ENCODE data around the gene KRTAP10-3. TPM values are rescaled to one million over a fixed set of nuclear protein-coding genes. Genes with fewer than 3 reads are reported as not detected.
A peak's percentile ranks its signal among the peaks of the same experiment; 100 is the strongest.
"Not testable (repeated sequence)": the region's sequence is repeated elsewhere in the genome, so short reads cannot be mapped to it uniquely, and the experiment has no call there.

Gene KRTAP10-3
- total RNA-seq, 2 experiments from 2014 or later: not detected

- H3K27ac Mint-ChIP-seq: no peak overlapping the region
- H3K9me3 Mint-ChIP-seq (ENCODE audit: insufficient read depth): peaks cover 20% of the 10 kb centered on the region
- ChIA-PET CTCF (interaction anchor here (0.9 kb wide), 1 partner anchor 219 kb away, joined by 3 read pairs; no protein-coding TSS in a partner anchor), POLR2A (no interaction called here)
- peaks cover 2% of the 10 kb centered on the region for H3K36me3 Mint-ChIP-seq (ENCODE audit: low read depth)
- no peaks in the 10 kb centered on the region for H3K4me1 Mint-ChIP-seq (ENCODE audit: low read depth)
- H3K27me3 Mint-ChIP-seq (ENCODE audit: low read depth): peaks cover 2% of the 10 kb centered on the region
- no peak for DNase-seq
- no peak overlapping the region for H3K4me3 Mint-ChIP-seq
- no peak for ATAC-seq
Observed at GRCh38 chr21:44574457-44575306, 16.1 kb upstream of the KRTAP10-3 start.

- H3K4me3 Mint-ChIP-seq; POLR2A ChIA-PET; ATAC-seq; H3K27ac Mint-ChIP-seq; H3K36me3 Mint-ChIP-seq (ENCODE audit: low read depth); H3K4me1 Mint-ChIP-seq (ENCODE audit: low read depth); H3K27me3 Mint-ChIP-seq (ENCODE audit: low read depth): not testable (repeated sequence)
- CTCF ChIA-PET: interaction anchor here (0.9 kb wide), 1 partner anchor 219 kb away, joined by 3 read pairs; no protein-coding TSS in a partner anchor
- H3K9me3 Mint-ChIP-seq (ENCODE audit: insufficient read depth): peaks cover 20% of the 10 kb centered on the region
- DNase-seq: peak; percentile 6
Observed at GRCh38 chr21:44573630-44574456, 15.2 kb upstream of the KRTAP10-3 start, which contains the start of gene KRTAP10-4. Gene KRTAP10-4 (plus strand): TSS chr21:44573729. CDS start chr21:44573759, 30 bp downstream.

GRCh38 chr21:44572959-44573583 lies 14.5 kb upstream of the KRTAP10-3 start:
- no peak for ATAC-seq
- H3K27ac Mint-ChIP-seq: no peak overlapping the region
- H3K27me3 Mint-ChIP-seq (ENCODE audit: low read depth): peaks cover 2% of the 10 kb centered on the region
- no peaks in the 10 kb centered on the region for H3K36me3 Mint-ChIP-seq (ENCODE audit: low read depth)
- peaks cover 16% of the 10 kb centered on the region for H3K9me3 Mint-ChIP-seq (ENCODE audit: insufficient read depth)
- CTCF ChIA-PET: no interaction called here
- no peaks in the 10 kb centered on the region for H3K4me1 Mint-ChIP-seq (ENCODE audit: low read depth)
- POLR2A ChIA-PET: no interaction called here
- no peak overlapping the region for H3K4me3 Mint-ChIP-seq
- DNase-seq: peak; percentile 17

GRCh38 chr21:44571844-44572782 lies 13.5 kb upstream of the KRTAP10-3 start:
- Mint-ChIP-seq H3K36me3 (ENCODE audit: low read depth) (no peaks in the 10 kb centered on the region), H3K4me3 (no peak overlapping the region), H3K27ac (no peak overlapping the region), H3K4me1 (ENCODE audit: low read depth) (no peaks in the 10 kb centered on the region), H3K27me3 (ENCODE audit: low read depth) (peaks cover 2% of the 10 kb centered on the region), H3K9me3 (ENCODE audit: insufficient read depth) (peaks cover 10% of the 10 kb centered on the region)
- DNase-seq (peak; percentile 17), ATAC-seq (no peak)
- POLR2A ChIA-PET: no interaction called here
- CTCF ChIA-PET: no interaction called here

GRCh38 chr21:44571296-44571695 lies 12.7 kb upstream of the KRTAP10-3 start:
- Mint-ChIP-seq H3K4me1 (ENCODE audit: low read depth) (no peaks in the 10 kb centered on the region), H3K4me3 (no peak overlapping the region), H3K9me3 (ENCODE audit: insufficient read depth) (peaks cover 4% of the 10 kb centered on the region), H3K27me3 (ENCODE audit: low read depth) (peaks cover 2% of the 10 kb centered on the region), H3K27ac (no peak overlapping the region), H3K36me3 (ENCODE audit: low read depth) (no peaks in the 10 kb centered on the region)
- ATAC-seq (no peak), DNase-seq (peak; percentile 9)
- ChIA-PET CTCF (no interaction called here), POLR2A (no interaction called here)

- ChIA-PET CTCF (no interaction called here), POLR2A (no interaction called here)
- H3K4me1 Mint-ChIP-seq (ENCODE audit: low read depth): peaks cover 5% of the 10 kb centered on the region
- no peaks in the 10 kb centered on the region for H3K36me3 Mint-ChIP-seq (ENCODE audit: low read depth)
- ATAC-seq: no peak
- H3K27me3 Mint-ChIP-seq (ENCODE audit: low read depth): peaks cover 2% of the 10 kb centered on the region
- H3K27ac Mint-ChIP-seq: no peak overlapping the region
- H3K4me3 Mint-ChIP-seq: no peak overlapping the region
- peak; percentile 11 for DNase-seq
- no peaks in the 10 kb centered on the region for H3K9me3 Mint-ChIP-seq (ENCODE audit: insufficient read depth)
Observed at GRCh38 chr21:44569861-44570517, 11.4 kb upstream of the KRTAP10-3 start.

GRCh38 chr21:44568667-44569556 lies 10.3 kb upstream of the KRTAP10-3 start:
- Mint-ChIP-seq H3K36me3 (ENCODE audit: low read depth) (peaks cover under 1% of the 10 kb centered on the region), H3K9me3 (ENCODE audit: insufficient read depth) (no peaks in the 10 kb centered on the region), H3K4me3 (no peak overlapping the region), H3K27me3 (ENCODE audit: low read depth) (no peaks in the 10 kb centered on the region), H3K4me1 (ENCODE audit: low read depth) (peaks cover 12% of the 10 kb centered on the region), H3K27ac (no peak overlapping the region)
- CTCF ChIA-PET: no interaction called here
- DNase-seq (peak; percentile 10), ATAC-seq (no peak)
- POLR2A ChIA-PET: no interaction called here

GRCh38 chr21:44568261-44568660 lies 9.7 kb upstream of the KRTAP10-3 start:
- no peak for DNase-seq
- no peaks in the 10 kb centered on the region for H3K27me3 Mint-ChIP-seq (ENCODE audit: low read depth)
- peaks cover 12% of the 10 kb centered on the region for H3K4me1 Mint-ChIP-seq (ENCODE audit: low read depth)
- POLR2A ChIA-PET: interaction anchor here (0.6 kb wide), 1 partner anchor 21 kb away, joined by 3 read pairs; no protein-coding TSS in a partner anchor
- H3K27ac Mint-ChIP-seq: no peak overlapping the region
- CTCF ChIA-PET: interaction anchor here (1.0 kb wide), 1 partner anchor 225 kb away, joined by 3 read pairs; no protein-coding TSS in a partner anchor
- no peak for ATAC-seq
- peaks cover 3% of the 10 kb centered on the region for H3K36me3 Mint-ChIP-seq (ENCODE audit: low read depth)
- H3K9me3 Mint-ChIP-seq (ENCODE audit: insufficient read depth): no peaks in the 10 kb centered on the region
- no peak overlapping the region for H3K4me3 Mint-ChIP-seq

- POLR2A ChIA-PET: interaction anchor here (0.6 kb wide), 1 partner anchor 21 kb away, joined by 3 read pairs; no protein-coding TSS in a partner anchor
- H3K27ac Mint-ChIP-seq: no peak overlapping the region
- no peak for ATAC-seq
Observed at GRCh38 chr21:44567481-44568171, 9.0 kb upstream of the KRTAP10-3 start.

More at GRCh38 chr21:44567481-44568171, 9.0 kb upstream of the KRTAP10-3 start:
- Mint-ChIP-seq H3K36me3 (ENCODE audit: low read depth) (peaks cover 3% of the 10 kb centered on the region), H3K4me1 (ENCODE audit: low read depth) (peaks cover 12% of the 10 kb centered on the region), H3K9me3 (ENCODE audit: insufficient read depth) (peaks cover under 1% of the 10 kb centered on the region), H3K4me3 (no peak overlapping the region), H3K27me3 (ENCODE audit: low read depth) (no peaks in the 10 kb centered on the region)
- DNase-seq: no peak
- CTCF ChIA-PET: interaction anchor here (1.0 kb wide), 1 partner anchor 225 kb away, joined by 3 read pairs; no protein-coding TSS in a partner anchor

Measured in activated CD8-positive, alpha-beta T cell treated with anti-CD3 and anti-CD28 coated beads, Interleukin-2, amount 10 ng/mL, durations not matched to agents 7 days and 5 days (primary cell).